GM23338 (cell line): ENCODE measurements around the gene EIF3A.
"Not testable (repeated sequence)": the region's sequence is repeated elsewhere in the genome, so short reads cannot be mapped to it uniquely, and the experiment has no call there.

Experiments
- CTCF ChIP-seq, 2 experiments: fragments of 200-600 bp in 1 of 2; sonication (generic) in 1 of 2; conservative IDR thresholded peaks; 2 replicates each; pipeline versions ENCODE4 v1.5.1 to v1.6.1; 2016 to 2017; ENCODE audit warnings: antibody characterized with exemption in 2 of 2, low read depth in 2 of 2, mild to moderate bottlenecking in 2 of 2, moderate library complexity in 1 of 2
- EZH2 ChIP-seq: fragments of 200-600 bp; sonication (generic); IDR thresholded peaks from one replicate; pipeline ENCODE4 v1.8.0; 2017; ENCODE audit warnings: antibody characterized with exemption, mild to moderate bottlenecking, low read depth; ENCODE audit not compliant: unreplicated experiment

GRCh38 chr10:119028445-119028899 lies 52.1 kb downstream of the EIF3A start:
- TF ChIP-seq CTCF (conservative IDR thresholded peaks at IDR 0.05; ENCODE audit: low read depth in 2 of 2); EZH2: not testable (repeated sequence)
